GM12801 (cell line): Measurements from ENCODE around the gene STIP1.

Source experiments
- TF ChIP-seq, protein P1 (sequence below): IDR thresholded peaks from one replicate; pipeline ENCODE4 v1.5.1; 2011; ENCODE audit warnings: control low read depth; ENCODE audit not compliant: insufficient read length; ENCODE audit errors: extremely low read depth

Gene STIP1

GRCh38 chr11:64196626-64197025 lies 10.7 kb downstream of the STIP1 start:
- TF ChIP-seq, protein P1, sequence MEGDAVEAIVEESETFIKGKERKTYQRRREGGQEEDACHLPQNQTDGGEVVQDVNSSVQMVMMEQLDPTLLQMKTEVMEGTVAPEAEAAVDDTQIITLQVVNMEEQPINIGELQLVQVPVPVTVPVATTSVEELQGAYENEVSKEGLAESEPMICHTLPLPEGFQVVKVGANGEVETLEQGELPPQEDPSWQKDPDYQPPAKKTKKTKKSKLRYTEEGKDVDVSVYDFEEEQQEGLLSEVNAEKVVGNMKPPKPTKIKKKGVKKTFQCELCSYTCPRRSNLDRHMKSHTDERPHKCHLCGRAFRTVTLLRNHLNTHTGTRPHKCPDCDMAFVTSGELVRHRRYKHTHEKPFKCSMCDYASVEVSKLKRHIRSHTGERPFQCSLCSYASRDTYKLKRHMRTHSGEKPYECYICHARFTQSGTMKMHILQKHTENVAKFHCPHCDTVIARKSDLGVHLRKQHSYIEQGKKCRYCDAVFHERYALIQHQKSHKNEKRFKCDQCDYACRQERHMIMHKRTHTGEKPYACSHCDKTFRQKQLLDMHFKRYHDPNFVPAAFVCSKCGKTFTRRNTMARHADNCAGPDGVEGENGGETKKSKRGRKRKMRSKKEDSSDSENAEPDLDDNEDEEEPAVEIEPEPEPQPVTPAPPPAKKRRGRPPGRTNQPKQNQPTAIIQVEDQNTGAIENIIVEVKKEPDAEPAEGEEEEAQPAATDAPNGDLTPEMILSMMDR = no peak

DNA sequence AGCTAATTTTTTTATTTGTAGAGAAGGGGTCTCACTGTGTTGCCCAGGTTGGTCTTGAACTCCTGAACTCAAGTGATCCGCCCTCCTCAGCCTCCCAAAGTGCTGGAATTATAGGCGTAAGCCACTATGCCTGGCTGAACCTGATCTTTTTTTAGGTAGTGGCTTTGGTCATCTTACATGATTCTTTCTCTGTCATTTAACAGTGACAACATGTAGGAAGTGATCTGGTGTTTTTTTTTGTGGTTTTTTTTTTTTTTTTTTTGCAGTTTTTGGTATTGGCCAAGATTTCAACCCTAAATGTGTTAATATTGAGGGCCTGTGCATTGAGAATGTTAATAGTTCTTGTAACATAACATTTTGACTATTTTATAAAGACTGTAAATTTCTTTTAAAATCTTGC lies 12.5 kb downstream of the STIP1 start:
- TF ChIP-seq, protein P1 = no peak

DNA sequence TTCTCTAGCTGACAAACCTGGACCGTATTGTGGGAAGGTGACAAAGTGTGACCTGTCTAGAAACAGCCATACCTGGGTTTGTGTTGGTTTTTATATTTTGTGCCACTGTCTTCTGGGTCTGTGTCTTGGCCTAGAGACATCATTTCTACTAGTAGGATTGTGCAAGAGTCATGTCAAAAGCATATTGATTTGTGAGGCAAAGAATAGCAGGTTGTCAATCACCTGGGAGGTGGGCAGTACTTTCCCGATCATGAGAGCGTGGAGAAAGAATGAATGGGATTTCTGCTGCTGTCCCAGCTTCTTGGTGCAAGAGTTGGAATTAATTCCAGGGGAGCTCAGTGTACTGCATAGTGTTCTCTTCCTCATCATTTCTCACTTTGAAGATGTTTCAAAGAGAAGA lies 15.6 kb downstream of the STIP1 start:
- TF ChIP-seq, protein P1 = no peak

GRCh38 chr11:64202992-64203391 lies 17.0 kb downstream of the STIP1 start:
- TF ChIP-seq, protein P1 = no peak

- TF ChIP-seq, protein P1 = no peak
Measured at GRCh38 chr11:64203421-64204079, 17.6 kb downstream of the STIP1 start.

DNA sequence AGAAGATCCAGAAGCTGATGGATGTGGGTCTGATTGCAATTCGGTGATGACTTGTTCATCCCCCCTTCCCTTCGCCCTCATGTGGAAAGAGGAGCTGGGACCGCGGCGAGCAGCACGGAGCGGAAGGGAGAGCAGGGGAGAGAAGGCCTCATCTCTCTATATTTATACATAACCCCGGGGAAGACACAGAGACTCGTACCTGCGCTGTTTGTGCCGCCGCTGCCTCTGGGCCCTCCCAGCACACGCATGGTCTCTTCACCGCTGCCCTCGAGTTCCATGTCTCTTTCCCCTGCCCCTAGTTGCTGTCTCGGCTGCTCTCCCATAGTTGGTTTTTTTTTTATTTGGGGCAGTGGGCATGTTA lies 18.1 kb downstream of the STIP1 start:
- TF ChIP-seq, protein P1 = no peak

- TF ChIP-seq, protein P1 = no peak
Measured at GRCh38 chr11:64204464-64204989, 18.6 kb downstream of the STIP1 start.
